NCI-H82 treated with DMSO at 0.1 percent for 48 hours (cell line): ENCODE results near the gene SERPINA10.
"Not testable (repeated sequence)": the region's sequence is repeated elsewhere in the genome, so short reads cannot be mapped to it uniquely, and the experiment has no call there.

ENCODE experiments used
- DNase-seq: peaks from one replicate; lab custom pipeline; 2025; ENCODE audit not compliant: unreplicated experiment; lab: John Stamatoyannopoulos, UW

SERPINA10 gene

DNA sequence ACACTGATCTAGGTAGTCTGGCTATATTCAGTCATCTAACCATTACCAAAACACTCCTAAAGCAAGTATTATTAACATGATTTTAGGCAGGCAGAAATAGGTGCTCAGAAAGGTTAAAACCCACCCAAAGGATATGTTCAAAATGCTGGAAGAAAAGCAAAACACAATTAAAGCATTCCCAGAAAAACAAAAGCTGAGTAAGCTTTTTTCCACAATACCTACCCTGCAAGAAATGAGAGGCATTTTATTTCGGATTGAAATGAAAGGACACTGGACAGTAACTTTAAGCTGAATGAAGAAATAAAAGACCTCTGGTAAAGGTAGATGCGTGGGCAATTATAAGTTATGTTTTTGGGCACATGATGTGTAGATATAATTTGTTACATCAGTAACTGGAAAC lies 21.8 kb upstream of the SERPINA10 start:
- no peak for DNase-seq

DNA sequence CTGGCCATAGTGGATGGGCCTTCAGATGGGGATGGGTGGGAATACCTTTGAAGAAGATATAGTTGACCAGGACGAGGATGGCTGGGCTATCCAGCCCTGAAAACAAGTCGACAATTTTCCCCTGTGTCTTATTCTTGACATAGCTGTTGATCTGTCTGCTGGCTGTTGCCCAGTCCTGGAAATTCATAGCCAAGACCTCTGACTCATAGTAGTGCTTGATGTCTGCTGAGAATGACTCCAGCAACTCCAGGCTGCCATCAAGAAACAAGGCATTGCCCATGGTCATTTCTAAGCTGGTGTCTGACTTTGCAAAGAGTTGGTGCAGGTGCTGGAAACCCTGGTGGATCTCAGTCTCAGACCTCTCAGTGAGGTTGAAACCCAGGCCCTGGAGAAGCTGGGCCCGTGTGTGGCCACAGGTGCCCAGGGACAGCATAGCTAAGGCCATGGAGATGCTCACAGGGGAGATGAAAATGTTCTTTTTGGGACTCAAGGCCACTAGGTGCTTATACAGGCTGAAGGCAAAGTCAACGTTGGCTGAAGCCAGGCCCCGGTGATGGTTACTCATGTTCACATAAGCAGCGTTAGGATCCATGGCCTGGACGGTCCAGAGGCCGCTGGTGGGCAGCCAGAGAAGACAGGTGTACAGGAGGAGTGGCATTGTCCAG lies 21.1 kb upstream of the SERPINA10 start:
- DNase-seq, result no peak

DNA sequence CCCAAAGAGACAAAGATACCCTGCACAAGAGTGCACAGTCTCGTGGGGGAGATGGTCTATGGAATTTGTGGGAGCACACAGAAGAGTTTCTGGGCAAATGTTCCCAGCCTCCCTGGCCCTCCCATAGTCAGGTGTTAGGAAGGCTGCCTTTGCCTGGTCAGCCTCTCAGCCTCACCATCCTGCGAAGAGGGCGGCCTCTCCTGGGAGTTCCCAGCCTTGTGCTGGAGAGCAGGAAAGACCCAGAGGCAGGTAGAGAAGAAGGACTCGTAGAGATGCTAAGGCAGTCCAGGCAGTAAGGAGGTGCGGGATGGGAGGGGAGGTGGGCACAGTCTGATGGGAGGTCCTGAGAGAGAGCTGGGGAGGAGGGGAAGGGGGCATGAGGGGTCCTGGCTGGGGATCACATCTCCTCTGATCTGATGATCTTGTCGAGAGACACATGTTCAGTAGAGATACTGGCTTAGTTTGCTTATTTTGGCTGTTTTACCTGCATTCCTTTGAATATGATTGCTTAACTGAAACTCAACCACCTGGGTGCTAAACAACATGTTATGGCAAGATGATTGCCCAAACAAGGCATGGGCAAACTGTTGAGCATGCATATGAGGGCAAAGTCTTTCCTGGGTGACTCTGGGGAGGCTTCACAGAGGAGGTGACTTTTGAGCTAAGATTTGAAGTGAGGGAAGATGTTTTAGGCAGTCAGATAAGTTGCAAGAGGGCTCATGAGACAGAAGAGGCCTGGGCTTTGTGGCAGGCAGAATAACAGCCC lies 19.6 kb upstream of the SERPINA10 start:
- no peak for DNase-seq

DNA sequence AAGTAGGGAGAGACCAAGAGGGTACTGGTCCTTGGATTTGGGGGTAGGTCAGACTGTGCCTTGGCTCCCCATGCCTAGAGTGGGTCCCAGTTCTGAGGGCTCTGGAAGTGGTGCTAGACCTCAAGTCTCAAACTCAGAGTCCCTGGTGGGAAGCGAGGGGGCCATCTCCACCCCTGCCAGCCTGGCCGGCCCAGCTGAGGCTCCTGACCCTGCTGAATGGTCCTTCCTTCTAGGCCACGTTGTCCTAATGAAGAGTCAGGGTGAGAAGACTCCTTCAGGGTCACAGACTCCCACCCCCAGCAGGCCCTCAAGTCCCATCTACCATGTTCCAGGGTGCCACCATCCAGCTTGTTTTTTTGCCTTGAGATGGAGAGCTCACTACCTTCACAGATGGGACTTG lies 17.2 kb upstream of the SERPINA10 start:
- DNase-seq, result no peak

DNA sequence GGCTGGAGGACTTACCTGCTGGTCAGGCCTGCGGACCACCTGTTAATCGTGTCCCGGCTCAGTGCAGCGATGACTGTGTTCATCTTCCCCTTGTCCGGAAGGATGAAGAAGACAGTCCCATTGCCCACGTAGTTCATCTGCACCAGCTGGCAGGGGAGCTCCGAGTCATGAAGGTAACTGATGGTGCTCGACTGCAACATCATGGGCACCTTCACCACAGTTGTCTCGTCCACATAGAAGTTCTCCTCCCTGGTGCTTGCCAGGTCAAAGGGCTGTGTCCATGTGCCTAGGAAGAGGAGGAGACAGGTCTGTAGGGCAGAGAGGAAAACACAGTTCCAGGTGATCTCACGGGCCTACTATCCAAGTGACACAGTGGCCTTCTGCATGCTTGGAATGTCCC lies 16.7 kb upstream of the SERPINA10 start:
- DNase-seq, result no peak

DNA sequence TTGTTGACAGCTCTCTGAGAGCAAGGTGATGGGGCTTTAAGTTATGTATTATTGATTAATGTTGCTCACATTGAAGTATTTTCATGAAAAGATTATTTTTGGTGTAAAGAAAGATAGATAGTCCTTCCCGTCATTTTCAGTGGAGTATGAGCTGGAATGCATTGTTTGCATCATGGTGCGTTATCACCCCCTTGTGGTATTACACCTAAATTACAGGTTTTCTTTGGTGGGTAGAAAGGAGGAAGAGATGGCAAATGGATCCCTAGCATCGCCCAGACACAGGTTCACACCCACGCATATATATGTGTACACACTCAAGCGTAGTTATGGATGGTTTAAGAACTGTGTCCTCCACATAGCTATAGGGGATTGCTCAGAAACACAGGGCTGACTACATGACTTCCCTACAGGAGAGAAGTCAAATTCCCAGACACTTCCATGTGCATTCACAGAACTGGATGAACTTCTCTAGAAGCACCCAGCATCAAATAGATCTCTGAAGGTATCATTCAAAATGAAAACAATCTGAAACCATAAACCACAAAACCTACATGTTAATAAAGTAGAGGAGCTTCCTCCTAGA lies 14.4 kb upstream of the SERPINA10 start:
- peak; percentile 0 for DNase-seq

DNA sequence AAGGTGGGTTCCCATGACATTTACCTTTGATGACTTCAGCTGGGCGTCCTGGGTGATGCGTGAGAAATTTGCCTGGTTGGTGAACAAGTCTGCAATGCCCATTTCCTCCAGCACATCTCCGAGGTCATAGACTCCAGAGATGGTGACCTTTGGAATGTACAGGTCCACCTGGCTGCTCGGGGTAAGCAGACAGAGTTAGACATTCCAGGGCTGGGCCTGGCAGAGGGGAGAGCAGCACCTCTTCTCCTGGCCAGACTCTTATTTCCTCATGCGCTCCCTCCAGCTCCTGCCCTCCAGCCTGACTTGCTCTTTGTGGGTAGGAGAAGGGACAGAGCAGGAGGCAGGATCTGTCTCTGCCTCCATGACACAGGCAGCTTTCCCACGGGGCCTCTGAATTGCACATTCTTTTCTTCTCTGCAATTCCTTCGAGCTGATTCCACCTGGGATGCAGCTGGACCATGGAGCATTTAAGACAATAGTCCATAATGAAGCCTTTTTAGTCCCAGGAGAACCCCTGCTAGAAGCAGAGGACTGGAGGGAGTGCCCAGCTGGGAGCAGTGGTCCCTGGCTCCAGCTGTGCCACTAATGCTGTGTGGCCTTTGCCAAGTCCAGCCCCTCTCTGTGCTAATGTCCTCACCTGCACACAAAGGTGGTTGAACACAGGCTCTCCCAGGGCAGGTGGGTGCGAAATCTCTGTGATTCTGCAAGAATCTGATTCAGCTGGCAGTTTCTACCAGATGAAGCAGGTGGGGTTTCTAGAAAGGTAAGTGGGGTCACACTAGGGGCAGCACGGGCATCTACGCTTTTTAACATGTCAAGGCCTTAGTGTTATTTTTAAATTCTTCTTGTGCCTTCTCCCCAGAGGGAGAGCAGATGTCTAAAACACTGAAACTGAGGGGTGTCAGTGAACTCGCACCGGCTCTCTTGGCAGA lies 13.2 kb upstream of the SERPINA10 start:
- no peak for DNase-seq

DNA sequence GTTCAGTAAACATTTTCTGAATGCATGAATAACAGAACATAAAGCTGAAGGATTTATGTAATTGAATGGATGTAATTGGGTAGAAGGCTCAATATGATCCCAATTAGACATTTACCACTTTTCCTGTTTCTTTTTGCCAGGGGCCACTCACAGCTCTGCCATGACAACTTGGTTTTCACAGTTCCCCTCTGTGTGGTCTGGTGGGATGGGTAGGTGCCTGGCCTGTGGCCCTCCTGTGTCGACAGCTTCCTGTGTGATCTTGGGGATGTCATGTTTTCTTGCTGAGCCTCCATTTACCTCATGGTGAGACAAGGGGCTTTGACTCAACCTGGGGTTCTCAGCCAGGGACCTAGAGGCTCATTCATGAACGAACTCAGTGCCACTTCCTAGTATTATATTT lies 12.6 kb upstream of the SERPINA10 start:
- DNase-seq, result no peak

DNA sequence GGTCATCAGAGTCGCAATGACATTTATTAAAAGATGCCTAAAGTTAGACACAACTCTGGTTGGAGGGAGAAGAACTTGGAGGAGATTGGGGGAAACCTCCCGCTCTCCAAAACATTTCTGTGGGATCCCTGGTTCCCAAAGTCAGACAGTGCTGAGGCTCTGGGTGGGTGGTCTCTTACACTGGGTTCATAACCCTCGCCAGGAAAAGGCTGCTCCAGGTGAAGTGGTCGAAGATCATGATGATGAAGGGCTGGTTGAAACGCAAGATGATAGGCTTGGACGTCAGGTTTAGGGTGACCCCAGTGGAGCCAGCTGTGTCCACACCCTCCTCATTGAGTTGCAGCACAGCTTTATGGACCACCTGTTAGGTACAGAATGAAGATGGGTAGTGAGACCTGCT lies 11.2 kb upstream of the SERPINA10 start:
- DNase-seq, result no peak

DNA sequence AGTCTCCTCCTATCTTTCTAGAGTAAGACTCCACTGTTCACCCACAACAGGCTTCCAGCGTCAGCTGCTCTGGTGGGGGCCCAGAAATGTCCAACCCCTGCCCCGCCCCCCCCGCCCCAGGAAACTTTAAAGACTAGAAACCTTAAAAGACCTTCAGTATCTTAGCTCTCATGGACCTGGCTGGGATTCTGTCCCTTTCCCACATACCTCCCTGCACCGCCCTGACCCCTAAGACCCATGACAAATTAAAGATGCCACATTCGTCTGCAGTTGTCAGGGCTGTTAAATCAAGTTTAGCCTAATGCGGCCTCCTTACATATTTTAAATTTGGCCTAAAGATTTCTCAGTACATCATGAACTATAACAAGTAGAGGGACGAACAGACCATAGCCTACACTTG lies 10.0 kb upstream of the SERPINA10 start:
- DNase-seq, result no peak

DNA sequence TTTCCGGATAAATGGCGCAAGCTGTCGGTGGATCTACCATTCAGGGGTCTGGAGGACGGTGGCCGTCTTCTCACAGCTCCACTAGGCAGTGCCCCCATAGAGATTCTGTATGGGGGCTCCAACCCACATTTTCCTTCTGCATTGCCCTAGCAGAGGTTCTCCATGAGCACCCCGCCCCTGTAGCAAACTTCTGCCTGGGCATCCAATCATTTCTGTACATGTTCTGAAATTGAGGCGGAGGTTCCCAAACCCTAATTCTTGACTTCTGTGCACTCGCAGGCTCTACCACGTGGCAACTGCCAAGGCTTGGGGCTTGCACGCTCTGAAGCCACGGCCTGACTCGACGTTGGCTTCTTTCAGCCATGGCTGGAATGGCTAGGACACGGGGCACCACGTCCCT lies 5.1 kb upstream of the SERPINA10 start:
- DNase-seq, result no peak

DNA sequence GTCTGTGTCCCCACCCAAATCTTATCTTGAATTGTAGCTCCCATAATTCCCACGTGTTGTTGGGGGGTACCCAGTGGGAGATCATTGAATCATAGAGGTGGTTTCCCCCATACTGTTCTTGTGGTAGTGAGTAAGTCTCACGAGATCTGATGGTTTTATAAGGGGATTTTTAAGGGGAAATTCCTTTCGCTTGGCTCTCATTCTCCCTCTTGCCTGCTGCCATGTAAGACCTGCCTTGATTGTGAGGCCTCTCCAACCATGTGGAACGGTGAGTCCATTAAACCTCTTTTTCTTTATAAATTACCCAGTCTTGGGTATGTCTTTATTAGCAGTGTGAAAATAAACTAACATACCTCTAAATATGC lies 3.1 kb upstream of the SERPINA10 start:
- DNase-seq, result not testable (repeated sequence)

DNA sequence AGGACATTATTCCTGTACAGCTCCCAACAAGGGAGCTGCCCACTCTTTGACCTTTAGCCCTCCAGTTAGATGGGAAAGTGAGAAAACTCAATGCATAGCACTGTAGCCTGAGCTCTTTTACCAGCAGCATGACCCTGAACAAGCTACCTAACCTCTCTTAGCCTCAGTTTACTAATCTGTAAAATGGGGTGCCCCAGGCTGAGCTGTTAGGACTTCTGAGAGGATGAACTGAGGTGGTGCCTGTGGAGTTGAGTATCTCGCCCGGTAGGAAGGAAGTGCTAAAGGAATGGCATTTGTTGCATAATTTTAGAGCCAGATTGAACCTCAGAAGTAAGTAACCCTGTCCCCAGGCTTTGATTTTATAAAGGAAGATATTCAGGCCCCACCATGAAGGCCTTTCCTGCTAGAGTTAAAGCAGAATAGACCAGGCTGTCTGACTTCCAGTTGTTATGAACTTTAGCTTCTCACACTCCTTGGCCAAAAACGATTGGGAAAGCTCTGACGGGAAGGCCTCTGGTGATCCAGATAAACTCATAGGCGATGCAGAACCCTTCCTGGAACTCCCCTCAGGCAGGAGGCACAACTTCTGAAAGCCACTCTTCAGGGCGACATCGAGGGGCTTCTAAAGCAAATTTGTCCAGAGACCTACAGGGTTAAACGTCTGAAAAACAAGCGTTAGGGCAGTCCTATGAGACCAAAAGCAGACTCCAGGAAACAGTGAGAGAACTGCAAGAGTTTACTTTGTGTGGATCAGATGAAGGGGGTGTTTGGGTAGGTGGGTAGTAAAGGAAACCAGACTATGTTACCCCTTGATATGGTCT lies 2.5 kb upstream of the SERPINA10 start:
- DNase-seq, result no peak

DNA sequence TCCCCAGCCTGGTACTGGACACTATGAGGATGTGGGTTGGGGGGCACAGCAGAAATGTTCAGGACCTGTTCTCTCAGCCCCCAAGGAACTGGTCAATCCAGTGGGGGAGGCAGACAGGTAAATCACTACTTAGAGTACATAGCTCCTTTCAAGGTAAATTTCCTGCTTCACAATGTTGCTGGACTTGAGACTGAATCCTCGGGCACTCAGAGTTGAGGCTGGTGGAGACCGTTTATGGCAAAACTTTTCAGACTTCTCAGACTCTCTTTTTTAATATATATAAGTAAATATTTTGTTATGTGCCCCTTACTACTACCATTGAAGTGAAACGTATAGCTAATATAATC lies 483 bp upstream of the SERPINA10 start:
- DNase-seq, result no peak

DNA sequence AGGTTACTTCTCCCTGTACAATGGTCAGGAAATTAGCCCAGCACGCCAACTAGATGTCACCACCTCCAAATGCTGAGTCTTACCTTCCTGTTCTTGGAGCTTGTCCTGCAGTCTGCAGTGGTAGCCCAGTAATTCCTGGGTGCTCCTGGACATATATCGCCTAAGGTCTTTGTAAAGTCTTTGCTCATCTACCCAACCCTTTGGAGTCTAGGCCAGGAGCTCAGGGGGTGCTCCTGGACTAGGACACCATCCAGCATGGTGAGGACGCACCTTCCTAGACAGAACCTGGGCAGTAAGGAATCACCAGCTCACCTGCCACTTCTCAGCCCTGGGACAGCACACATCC lies 569 bp downstream of the SERPINA10 start:
- no peak for DNase-seq

DNA sequence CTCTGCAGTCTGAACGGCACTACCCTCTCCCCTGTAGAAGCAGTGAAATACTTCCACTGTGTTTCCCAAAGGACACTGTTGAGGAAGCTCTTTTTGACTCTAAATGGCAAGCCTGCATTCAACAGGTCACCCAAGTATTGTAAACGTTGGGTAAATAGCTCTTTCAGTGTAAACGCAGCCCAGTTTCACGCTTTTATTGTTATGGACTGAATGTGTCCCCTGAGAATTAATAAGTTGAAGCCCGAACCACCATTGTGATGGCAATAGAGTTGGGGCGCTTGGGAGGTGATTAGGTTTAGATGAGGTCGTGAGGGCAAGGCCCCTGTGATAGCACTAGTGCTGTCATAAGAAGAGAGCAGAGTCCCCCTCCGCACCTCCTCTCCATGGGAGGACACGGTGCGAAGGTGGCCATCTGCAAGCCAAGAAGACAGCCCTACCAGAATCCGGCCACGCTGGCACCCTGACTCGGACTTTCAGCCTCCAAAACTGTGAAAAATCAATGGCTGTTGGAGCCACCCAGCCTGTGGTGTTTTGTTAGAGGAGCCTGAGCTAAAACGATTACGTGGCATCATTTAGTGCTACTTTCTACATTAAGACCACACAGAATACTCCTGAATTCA lies 1.1 kb downstream of the SERPINA10 start:
- DNase-seq, result no peak

DNA sequence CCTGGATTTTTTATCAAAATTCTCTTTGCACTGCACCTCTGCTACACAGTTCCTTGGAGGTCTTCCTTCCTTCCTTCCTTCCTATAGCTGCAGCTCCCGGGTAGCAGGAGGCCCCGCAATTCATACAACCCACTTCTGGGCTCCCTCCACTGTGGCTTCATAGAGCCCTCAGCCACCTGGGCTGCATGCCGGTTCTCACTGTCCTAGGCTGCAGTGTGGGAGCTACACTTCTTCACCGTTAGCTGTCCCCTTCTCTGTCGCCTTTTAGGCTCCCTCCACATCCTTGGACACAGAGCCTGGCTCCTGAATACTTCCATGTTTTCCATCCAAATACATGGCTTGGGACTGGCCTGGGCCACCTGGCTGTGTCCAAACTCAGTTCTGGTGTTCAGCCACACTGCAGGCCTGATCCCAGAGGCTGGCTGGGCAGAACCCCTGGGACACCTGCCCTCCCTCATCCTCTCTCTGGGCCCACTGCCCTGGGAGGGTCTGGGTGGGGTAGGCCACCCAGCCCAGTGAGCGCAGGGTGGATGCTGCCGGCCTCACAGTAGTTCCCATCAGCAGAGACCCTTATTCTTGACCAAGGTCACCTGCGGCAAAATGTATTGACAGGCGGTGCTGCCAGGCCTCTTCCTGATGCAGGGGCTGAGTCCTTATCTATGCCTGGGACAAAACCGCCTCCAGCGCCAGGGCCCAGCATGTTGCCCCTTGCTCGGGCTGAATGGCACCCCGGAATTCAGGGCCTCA lies 1.7 kb downstream of the SERPINA10 start:
- no peak for DNase-seq

DNA sequence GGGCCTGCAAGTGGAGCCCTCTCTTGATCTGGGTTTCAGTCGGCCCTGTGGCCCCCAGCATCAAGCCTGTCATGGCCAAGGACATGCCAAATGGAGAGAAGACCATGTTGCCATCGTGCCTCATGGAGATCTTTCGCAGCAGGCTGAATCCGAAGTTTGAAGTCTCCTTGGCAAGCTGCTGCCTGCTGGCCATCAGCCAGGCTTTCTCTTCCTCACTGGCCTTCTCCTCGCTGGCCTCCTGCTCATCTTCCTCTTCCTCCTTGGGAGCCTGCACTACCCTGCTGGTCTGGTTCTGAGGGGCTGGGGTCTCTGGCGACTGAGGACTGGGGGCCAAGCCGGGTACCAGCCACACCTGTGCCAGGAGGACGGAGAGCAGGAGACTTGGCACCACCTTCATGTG lies 2.9 kb downstream of the SERPINA10 start:
- no peak for DNase-seq

DNA sequence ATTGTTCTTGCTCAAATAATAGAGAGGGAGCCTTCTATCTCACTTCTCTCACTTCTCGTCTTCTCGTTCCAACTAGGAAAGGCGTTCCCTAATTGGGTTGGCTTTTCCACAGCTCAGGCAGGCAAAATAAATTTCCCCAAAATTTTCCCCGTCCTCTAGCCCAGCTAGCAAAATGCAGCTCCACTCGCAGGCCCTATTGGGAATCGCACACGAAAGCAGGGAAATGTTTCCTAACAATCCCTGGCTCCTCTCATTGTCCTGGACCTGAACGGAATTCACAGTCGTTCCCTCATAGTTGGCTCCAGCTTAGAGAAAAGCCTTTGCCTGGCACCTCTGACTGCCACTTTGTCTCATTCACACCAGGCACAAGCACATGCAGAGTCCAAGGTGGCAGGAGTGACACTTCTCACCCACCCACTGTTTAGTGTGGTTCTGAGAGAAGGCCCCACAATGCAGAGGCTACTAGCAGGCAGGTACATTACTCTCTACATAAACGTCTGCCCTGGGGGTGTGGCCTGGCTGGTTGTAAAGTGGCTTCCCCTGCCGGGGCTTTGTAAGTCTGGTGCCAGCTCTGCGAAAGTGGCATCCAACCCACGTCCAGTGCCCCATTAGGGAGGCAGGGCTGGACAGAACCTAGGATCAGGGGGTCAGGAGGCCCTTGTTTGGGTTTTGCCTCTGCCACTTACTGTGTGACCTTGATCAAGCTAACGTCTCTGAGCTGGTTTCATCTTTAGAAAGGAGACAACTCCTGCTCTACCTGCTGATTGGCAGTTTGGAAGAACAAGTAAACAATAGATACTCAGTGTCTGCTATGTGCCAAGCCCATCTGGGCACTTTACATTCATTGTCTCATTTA lies 4.2 kb downstream of the SERPINA10 start:
- no peak for DNase-seq
